RWPE1 (cell line): Measurements from ENCODE around the gene CTIF.

Experiments
- CTCF ChIA-PET: fragments of 350-600 bp; sonication (Branson Sonifier 250); formaldehyde crosslinking; extraction: SDS; loops from one replicate; lab custom pipeline; 2021; lab: Yijun Ruan, JAX
- POLR2A ChIA-PET: fragments of 400-600 bp; formaldehyde crosslinking; extraction: SDS; loops from one replicate; lab custom pipeline; 2020; ENCODE audit warnings: antibody characterized with exemption; ENCODE audit not compliant: low non-redundant PET; lab: Yijun Ruan, JAX
- DNase-seq: peaks from one replicate; pipeline ENCODE4 v3.0.0; 2012; ENCODE audit warnings: low spot score
- H3K27ac ChIP-seq: fragments of 450-650 bp; 2 replicates; pipeline ENCODE4 v1.5.1; 2017
- TF ChIP-seq, protein P1 (sequence below): fragments of 450-650 bp; conservative IDR thresholded peaks from 2 replicates; pipeline ENCODE4 v1.5.1; 2017; ENCODE audit warnings: low read depth, mild to moderate bottlenecking

CTIF gene

DNA sequence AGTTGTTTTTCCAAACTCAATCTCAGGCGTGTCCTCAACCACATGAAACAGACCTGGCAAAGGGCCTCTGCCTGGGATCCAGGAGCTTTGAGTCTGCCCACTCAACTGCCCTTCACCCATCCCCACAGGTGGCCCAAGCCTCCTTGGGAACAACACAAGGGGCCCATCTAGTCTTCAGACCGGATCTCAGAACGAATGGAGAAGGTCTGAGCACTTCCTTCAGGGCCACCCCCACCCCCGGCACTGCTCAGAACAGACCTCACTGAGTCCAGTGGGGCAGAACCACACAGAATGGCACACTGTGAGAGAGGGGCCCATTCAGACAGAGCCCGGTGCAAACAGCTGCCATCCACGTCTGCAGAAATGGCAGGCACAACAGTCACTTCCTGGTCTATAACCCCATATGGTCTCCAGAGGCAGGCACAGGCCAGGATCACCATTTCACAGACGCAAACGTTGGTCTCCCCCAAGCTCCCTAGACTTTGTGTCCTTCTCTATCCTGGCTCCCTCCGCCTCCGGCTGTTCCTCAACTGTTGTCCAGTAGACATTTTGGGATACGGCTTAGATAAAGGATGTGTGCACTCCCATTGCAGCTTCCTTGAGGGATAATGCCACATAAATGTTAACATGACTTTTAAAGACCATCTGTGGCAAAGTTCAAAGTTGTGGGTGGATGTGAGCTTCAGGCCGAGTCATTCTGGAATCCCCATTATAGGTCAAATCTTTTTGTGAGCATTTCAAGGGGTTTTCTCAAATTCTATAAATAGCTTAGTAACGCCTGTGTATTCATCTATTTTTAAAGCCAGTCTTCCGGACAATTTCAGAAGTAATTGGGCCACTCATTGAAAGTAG, 262.3 kb downstream of the CTIF start:
- CTCF ChIA-PET, result no interaction called here
- TF ChIP-seq, protein P1, sequence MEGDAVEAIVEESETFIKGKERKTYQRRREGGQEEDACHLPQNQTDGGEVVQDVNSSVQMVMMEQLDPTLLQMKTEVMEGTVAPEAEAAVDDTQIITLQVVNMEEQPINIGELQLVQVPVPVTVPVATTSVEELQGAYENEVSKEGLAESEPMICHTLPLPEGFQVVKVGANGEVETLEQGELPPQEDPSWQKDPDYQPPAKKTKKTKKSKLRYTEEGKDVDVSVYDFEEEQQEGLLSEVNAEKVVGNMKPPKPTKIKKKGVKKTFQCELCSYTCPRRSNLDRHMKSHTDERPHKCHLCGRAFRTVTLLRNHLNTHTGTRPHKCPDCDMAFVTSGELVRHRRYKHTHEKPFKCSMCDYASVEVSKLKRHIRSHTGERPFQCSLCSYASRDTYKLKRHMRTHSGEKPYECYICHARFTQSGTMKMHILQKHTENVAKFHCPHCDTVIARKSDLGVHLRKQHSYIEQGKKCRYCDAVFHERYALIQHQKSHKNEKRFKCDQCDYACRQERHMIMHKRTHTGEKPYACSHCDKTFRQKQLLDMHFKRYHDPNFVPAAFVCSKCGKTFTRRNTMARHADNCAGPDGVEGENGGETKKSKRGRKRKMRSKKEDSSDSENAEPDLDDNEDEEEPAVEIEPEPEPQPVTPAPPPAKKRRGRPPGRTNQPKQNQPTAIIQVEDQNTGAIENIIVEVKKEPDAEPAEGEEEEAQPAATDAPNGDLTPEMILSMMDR, result no peak
- no peak overlapping the region for H3K27ac ChIP-seq
- no peak for DNase-seq
- POLR2A ChIA-PET, result no interaction called here

DNA sequence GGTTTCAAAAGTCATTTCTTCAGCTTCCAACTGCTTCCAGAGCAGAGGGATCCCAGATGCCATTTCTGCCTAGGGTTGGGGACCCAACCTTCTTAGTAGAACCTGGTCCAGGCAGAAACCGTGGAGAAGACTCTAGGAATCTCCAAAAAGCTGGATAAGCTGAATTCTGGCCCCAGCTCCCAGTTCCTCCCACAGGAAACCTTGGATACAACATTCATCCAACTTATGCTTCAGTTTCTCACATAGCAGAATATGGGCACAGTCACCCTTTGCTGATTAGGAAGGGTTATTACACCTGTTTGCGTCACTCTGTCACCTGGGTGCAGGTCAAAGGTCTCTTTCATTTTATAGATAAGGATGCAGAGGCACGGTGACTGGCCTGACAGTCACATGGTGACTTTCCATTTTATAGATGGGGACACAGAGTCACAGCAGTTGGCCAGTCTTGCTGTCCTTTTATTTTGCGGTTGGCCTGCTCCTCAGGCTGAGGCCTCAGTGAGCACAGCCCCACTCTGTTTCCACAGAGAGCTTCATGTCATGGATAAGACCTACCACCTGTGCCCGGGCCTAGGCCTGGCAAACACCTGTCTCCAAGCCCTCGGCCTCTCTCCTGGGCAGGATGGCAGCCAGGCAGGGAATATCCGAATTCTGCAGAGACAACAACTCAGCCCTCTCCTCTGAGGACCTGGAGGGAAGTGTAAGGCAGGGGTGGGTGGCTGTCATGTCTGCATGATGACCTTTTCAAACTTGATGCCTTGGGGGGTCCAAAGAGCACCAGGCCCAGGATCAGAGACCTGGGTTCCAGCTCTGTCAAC, 263.1 kb downstream of the CTIF start:
- TF ChIP-seq, protein P1, result no peak
- CTCF ChIA-PET, result interaction anchor here (0.6 kb wide), 1 partner anchor 879 kb away, joined by 3 read pairs; no protein-coding TSS in a partner anchor
- DNase-seq, result no peak
- POLR2A ChIA-PET, result no interaction called here
- peak overlapping the region; percentile 42 for H3K27ac ChIP-seq

DNA sequence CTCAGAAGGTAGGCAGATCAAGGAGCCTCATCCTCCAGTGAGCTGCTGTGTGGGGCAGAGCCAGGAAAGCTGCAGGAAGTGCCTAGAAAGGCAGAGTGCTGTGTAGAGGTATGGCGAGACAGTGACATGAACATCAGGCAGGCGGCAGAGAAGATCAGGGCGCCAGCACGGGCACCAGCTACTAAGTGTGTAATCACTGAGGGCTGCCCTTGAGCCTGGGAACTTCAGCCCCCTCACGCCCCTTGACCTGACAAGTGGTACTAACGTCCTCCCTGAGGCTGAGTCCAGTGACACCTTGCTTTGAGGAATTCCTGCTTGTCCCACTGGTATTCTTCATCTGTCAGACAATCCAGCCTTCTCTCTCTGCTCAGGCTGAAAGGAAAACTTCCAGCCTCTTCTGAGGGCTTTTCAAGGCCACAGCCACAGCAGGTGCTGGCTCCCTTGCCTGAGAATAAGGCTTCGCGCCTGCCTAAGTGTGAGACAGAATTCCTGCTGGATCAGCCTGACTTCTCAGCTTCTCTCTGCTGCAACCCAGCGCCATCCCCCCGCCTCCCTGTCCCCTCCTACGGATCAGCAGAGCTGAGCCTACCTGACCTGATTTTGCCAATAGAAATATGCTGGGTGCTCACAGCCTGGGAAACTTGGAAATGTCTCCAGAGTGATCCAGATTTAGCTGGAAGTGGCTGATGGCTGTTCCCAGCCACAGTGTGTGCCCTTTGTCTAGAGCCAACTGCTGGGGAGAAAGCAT, 263.9 kb downstream of the CTIF start:
- DNase-seq, result no peak
- ChIA-PET CTCF (no interaction called here), POLR2A (no interaction called here)
- TF ChIP-seq, protein P1, result no peak
- H3K27ac ChIP-seq, result peak overlapping the region; percentile 42

DNA sequence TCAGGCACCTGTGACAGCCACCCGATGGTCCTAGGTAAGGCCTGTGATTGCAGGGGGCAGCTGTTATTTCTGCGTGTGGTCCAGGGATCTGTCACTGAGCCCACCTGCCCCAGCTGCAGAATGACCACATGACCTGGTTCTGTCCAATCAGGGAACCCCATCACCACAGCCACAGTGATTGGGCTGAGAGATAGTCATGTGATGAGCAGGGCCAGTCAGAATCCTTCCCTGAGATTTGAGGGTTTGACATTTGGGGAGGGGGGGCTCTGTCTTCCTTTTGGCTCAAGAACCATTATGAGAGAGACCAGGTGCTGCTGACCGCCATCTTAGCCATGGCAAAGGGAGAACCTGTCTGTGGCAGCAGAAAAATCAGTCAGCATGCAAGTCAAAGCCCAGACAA, 264.7 kb downstream of the CTIF start:
- ChIA-PET POLR2A (interaction anchor here (0.7 kb wide), 1 partner anchor 194 kb away, joined by 3 read pairs; no protein-coding TSS in a partner anchor), CTCF (no interaction called here)
- no peak for DNase-seq
- TF ChIP-seq, protein P1, result no peak
- peak overlapping the region; percentile 25 for H3K27ac ChIP-seq

DNA sequence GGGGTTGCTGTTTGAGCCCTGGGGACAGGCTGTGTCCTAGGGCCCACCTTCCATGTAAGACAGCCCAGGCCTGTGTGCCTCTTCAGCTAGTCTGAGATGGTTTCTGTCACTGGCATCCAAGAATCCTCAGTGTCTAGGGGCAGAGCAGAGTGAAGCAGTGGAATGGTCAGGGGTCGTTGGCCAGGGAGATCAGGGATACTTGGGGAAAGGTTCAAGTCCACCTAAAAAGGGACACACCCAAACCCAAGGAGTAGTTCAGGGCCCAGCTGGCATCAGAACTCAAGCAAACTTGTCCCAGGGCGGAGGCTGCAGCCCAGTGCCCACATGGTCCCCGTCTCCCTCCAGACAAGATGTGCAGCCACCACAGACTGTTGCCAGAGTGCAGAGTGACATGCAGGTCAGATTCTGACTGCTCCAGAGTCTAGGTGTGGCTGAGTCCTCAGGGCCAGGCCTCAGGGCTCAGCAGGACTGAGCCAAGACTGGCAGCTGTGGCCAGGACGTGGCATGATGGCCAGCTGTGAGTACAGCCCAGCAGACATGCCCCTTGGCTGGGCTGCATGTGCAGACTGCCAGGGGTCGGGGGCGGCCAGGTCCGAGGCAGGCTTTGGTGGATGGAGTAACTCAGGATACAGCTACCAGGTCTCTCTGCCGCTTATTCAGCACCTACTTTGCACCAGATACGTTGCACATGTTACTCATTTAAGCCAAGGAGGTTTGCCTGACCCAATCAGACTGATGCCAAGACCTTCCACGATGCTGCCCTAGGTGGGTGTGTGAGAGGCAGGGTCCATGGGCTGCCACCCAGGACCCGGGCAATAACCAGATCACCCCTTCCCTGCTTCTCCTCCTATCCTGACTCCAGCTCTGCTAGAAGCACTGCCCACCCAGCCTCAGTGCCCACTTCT, 265.4 kb downstream of the CTIF start:
- CTCF ChIA-PET, result no interaction called here
- POLR2A ChIA-PET, result interaction anchor here (0.7 kb wide), 1 partner anchor 194 kb away, joined by 3 read pairs; no protein-coding TSS in a partner anchor

More for the DNA sequence above, 265.4 kb downstream of the CTIF start:
- TF ChIP-seq, protein P1, result no peak
- DNase-seq, result no peak
- peak overlapping the region; percentile 80 for H3K27ac ChIP-seq
